PC-9 (cell line): ENCODE data around the gene MS4A15. TPM values are rescaled to one million over a fixed set of nuclear protein-coding genes. Genes with fewer than 3 reads are reported as not detected.

Experiments used
- BruUV-seq: library from RNA; stranded (reverse); fragments of 400-500 nt; replicated peaks from 2 replicates; lab custom pipeline; 2021; lab: Mats Ljungman, UMichigan
- CTCF ChIA-PET: fragments of 300-600 bp; sonication (Branson Sonifier 250); formaldehyde crosslinking; loops from one replicate; lab custom pipeline; 2022; ENCODE audit warnings: antibody characterized with exemption; lab: Charles Lee
- POLR2A ChIA-PET: fragments of 300-600 bp; sonication (Branson Sonifier 250); formaldehyde crosslinking; loops from one replicate; lab custom pipeline; 2022; ENCODE audit warnings: antibody characterized with exemption; ENCODE audit not compliant: unreplicated experiment; lab: Charles Lee
- DNase-seq, 2 experiments: peaks; one replicate each; pipeline versions ENCODE4 v3.0.0 to v3.0.0-alpha.2; 2015 to 2022; ENCODE audit warnings: mixed read lengths in 1 of 2
- H2AFZ ChIP-seq: fragments of 200-600 bp; sonication (generic); 2 replicates; pipeline ENCODE4 v1.8.1; 2017; ENCODE audit warnings: antibody characterized with exemption
- H3F3A ChIP-seq: fragments of 200-600 bp; sonication (generic); 2 replicates; pipeline ENCODE4 v1.8.1; 2017; ENCODE audit warnings: antibody characterized with exemption, mild to moderate bottlenecking, low read depth; ENCODE audit not compliant: insufficient read depth
- H3K27ac ChIP-seq: fragments of 200-600 bp; sonication (generic); 2 replicates; pipeline ENCODE4 v1.6.1; 2016; ENCODE audit warnings: mixed run types
- H3K27me3 ChIP-seq: fragments of 200-600 bp; sonication (generic); 2 replicates; pipeline ENCODE4 v1.6.1; 2016; ENCODE audit warnings: low read depth, mixed run types; ENCODE audit not compliant: insufficient read depth
- H3K36me3 ChIP-seq: fragments of 200-600 bp; sonication (generic); 2 replicates; pipeline ENCODE4 v1.6.1; 2016; ENCODE audit warnings: low read depth, mixed run types
- H3K4me1 ChIP-seq: fragments of 200-600 bp; sonication (generic); replicated peaks from 2 replicates; pipeline ENCODE4 v1.6.1; 2016; ENCODE audit warnings: mixed run types; ENCODE audit not compliant: insufficient read depth
- H3K4me2 ChIP-seq: fragments of 200-600 bp; sonication (generic); 2 replicates; pipeline ENCODE4 v1.6.1; 2017; ENCODE audit warnings: mixed run types
- H3K4me3 ChIP-seq: fragments of 200-600 bp; sonication (generic); 2 replicates; pipeline ENCODE4 v1.6.1; 2016; ENCODE audit warnings: mixed run types
- H3K79me2 ChIP-seq: fragments of 200-600 bp; sonication (generic); 2 replicates; pipeline ENCODE4 v1.6.1; 2017; ENCODE audit warnings: low read depth, mixed run types
- H3K9me2 ChIP-seq: fragments of 200-600 bp; sonication (generic); 2 replicates; pipeline ENCODE4 v1.8.1; 2017; ENCODE audit warnings: mild to moderate bottlenecking; ENCODE audit not compliant: insufficient read depth
- H3K9me3 ChIP-seq: fragments of 200-600 bp; sonication (generic); 2 replicates; pipeline ENCODE4 v1.8.1; 2016; ENCODE audit warnings: low read depth; ENCODE audit not compliant: insufficient read depth
- H4K20me1 ChIP-seq: fragments of 200-600 bp; sonication (generic); 2 replicates; pipeline ENCODE4 v1.8.1; 2017; ENCODE audit not compliant: insufficient read depth
- EZH2 ChIP-seq: fragments of 200-600 bp; sonication (generic); IDR thresholded peaks from 2 replicates; pipeline ENCODE4 v1.8.0; 2017; ENCODE audit warnings: antibody characterized with exemption, low read depth
- intact Hi-C: fragments of 100-400 bp; cut with micrococcal nuclease; formaldehyde crosslinking; loops from one replicate; pipeline ENCODE4 v1.10.0; 2022; ENCODE audit not compliant: unreplicated experiment
- total RNA-seq: library from RNA; stranded (reverse); gene quantifications from 2 replicates; pipeline ENCODE4 v1.2.3, GENCODE V29; 2021
- TF ChIP-seq, protein P1 (sequence below): fragments of 200-600 bp; sonication (generic); conservative IDR thresholded peaks from 2 replicates; pipeline ENCODE4 v1.6.1; 2017; ENCODE audit warnings: mixed run types, antibody characterized with exemption, mild to moderate bottlenecking, moderate library complexity

Gene MS4A15
- total RNA-seq, 1 experiment from 2014 or later = not detected

DNA sequence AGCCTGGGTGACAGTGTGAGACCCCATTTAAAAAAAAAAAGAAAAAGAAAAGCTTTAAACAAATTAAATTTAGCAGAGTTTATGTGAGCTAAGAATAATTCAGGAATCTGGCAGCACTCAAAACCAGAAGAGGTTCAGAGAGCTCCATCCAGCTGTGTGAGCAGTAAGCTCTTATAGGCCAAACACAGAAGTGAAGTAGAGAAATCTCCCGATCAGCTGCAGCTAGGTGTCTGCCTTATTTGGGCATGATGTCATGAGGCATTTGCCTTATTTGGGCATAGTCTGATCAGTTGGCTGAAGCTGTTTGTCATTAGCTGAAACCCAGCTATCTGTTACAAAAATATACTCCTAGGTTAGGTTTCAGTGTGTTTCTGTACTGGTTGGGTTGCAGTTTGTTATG, 8.2 kb downstream of the MS4A15 start:
- intact Hi-C loops = no loop called here
- H3K27me3 ChIP-seq = peaks cover 94% of the 10 kb centered on the region
- H3K4me3 ChIP-seq = no peak overlapping the region
- H4K20me1 ChIP-seq = no peaks in the 10 kb centered on the region
- ChIA-PET CTCF (interaction anchor here (0.6 to 2.0 kb wide), 2 partner anchors 10 to 122 kb away, joined by 3 to 6 read pairs; no protein-coding TSS in a partner anchor), POLR2A (no interaction called here)
- H3K4me2 ChIP-seq = no peak overlapping the region
- DNase-seq = no peak
- no peaks in the 10 kb centered on the region for H3K4me1 ChIP-seq
- no peaks in the 10 kb centered on the region for H3K36me3 ChIP-seq
- H3K9me2 ChIP-seq = no peaks in the 10 kb centered on the region
- no peak for TF ChIP-seq EZH2
- TF ChIP-seq, protein P1, sequence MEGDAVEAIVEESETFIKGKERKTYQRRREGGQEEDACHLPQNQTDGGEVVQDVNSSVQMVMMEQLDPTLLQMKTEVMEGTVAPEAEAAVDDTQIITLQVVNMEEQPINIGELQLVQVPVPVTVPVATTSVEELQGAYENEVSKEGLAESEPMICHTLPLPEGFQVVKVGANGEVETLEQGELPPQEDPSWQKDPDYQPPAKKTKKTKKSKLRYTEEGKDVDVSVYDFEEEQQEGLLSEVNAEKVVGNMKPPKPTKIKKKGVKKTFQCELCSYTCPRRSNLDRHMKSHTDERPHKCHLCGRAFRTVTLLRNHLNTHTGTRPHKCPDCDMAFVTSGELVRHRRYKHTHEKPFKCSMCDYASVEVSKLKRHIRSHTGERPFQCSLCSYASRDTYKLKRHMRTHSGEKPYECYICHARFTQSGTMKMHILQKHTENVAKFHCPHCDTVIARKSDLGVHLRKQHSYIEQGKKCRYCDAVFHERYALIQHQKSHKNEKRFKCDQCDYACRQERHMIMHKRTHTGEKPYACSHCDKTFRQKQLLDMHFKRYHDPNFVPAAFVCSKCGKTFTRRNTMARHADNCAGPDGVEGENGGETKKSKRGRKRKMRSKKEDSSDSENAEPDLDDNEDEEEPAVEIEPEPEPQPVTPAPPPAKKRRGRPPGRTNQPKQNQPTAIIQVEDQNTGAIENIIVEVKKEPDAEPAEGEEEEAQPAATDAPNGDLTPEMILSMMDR = no peak
- H3K79me2 ChIP-seq = no peaks in the 10 kb centered on the region
- H2AFZ ChIP-seq = no peak overlapping the region
- H3F3A ChIP-seq = no peaks in the 10 kb centered on the region
- no peaks in the 10 kb centered on the region for H3K9me3 ChIP-seq
- H3K27ac ChIP-seq = no peak overlapping the region
- no TSS peak for BruUV-seq

DNA sequence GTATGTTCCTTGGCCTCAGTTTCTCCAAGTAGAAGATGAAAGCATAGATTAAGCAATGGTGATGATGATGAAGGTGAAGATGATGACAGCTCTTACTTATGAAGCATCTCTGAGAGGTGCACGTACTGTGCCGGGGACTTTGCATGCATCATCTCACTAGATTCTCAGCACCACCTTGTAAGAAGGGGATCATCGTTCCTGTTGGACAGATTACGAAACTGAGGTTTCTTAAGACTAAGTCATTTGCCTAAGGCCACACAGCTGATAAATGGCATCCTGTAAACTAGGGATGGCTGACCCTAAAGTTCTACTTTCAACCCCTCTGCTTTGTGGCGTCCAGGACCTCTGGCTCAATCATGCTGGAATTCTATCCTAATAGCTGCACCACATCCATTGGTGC, 8.7 kb downstream of the MS4A15 start:
- Histone ChIP-seq H3K9me3 (no peaks in the 10 kb centered on the region), H3K4me3 (no peak overlapping the region), H3K27ac (no peak overlapping the region), H3K27me3 (peaks cover 94% of the 10 kb centered on the region), H3F3A (no peaks in the 10 kb centered on the region), H2AFZ (no peak overlapping the region), H3K4me1 (no peaks in the 10 kb centered on the region), H4K20me1 (no peaks in the 10 kb centered on the region), H3K79me2 (no peaks in the 10 kb centered on the region), H3K9me2 (no peaks in the 10 kb centered on the region), H3K36me3 (no peaks in the 10 kb centered on the region), H3K4me2 (no peak overlapping the region)
- intact Hi-C loops = no loop called here
- ChIA-PET CTCF (interaction anchor here (2.0 kb wide), 1 partner anchor 10 kb away, joined by 6 read pairs; no protein-coding TSS in a partner anchor), POLR2A (no interaction called here)
- BruUV-seq = no TSS peak
- TF ChIP-seq EZH2 = no peak
- TF ChIP-seq, protein P1 = no peak
- DNase-seq = peak in 1 of 2 experiments; percentile 9

DNA sequence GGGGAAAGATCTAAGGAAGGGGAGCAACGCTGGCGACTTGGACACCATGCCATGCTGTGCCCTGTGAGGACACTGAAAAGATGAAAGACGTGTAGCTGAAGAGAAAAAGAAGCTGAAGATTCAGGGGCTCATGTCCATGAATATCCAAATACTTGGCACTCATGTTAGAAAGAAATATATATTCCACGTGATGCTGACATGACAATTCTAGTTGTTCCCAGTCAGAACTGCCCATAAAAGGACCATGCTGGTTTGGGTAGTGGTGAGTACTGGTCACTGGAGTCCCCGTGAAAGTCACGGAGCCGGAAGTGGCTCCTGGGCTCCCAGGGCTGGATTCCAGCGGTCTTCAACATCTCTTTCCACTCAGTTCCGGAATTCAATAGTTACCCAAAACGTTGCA, 9.9 kb downstream of the MS4A15 start:
- no peak overlapping the region for H3K27ac ChIP-seq
- no TSS peak for BruUV-seq

More for the DNA sequence above, 9.9 kb downstream of the MS4A15 start:
- no peak overlapping the region for H3K4me3 ChIP-seq
- no peaks in the 10 kb centered on the region for H3K9me3 ChIP-seq
- H3K9me2 ChIP-seq = no peaks in the 10 kb centered on the region
- no peak overlapping the region for H2AFZ ChIP-seq
- H4K20me1 ChIP-seq = no peaks in the 10 kb centered on the region
- DNase-seq = peak in 1 of 2 experiments; percentile 25
- H3K27me3 ChIP-seq = peaks cover 94% of the 10 kb centered on the region
- no peaks in the 10 kb centered on the region for H3K36me3 ChIP-seq
- H3F3A ChIP-seq = no peaks in the 10 kb centered on the region
- intact Hi-C loops = no loop called here
- TF ChIP-seq, protein P1 = no peak
- TF ChIP-seq EZH2 = no peak
- H3K4me2 ChIP-seq = no peak overlapping the region
- POLR2A ChIA-PET = no interaction called here
- H3K4me1 ChIP-seq = no peaks in the 10 kb centered on the region
- CTCF ChIA-PET = no interaction called here
- no peaks in the 10 kb centered on the region for H3K79me2 ChIP-seq
